ENCODE data around the gene CDH4.

CDH4 gene

DNA sequence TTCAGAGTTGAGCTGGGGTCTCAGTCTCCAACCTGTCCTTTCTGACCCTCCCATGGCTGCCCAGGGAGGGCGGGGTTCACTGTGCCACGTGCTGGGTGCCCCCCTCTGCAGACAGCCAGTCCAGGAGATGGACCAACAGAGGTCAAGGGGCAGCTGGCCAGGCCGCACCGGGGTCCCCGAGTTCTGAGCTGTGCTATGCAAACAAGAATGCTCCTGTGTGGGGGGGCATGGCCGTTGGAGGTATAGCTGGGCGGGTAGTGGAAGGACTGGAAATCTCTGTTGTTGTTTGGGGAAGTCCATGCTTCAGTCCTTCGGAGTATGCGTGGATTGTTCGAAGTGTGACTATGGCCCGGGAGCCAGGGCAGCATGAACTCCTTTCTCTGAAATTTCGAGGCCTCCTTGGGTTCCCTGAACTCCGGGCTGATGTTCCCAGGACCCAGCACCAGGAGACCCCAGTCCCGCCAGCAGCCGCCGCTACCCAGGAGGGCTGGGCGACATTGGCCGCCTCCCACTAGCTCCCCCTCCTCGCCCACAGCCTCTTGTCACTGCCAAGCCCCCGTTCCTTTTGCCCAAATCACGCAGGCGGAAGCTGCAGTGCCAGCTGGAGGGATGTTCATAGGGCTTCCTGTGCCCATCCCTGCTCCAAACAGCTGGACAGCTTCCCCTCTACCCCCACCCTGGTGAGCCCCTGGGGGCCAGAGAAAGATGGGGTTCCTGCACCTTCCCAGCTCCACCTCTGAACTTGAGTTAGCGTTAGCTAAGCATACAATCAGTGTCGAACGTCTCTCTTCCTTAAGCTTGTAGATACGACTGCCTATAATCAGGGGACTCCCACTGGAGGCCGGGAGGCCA is 687.0 kb downstream of the CDH4 start:
- TF ChIP-seq TAF1 (IDR thresholded peaks at IDR 0.05; ENCODE audit: borderline replicate concordance, insufficient read depth, low read length) (no peak), POLR2AphosphoS5 (IDR thresholded peaks at IDR 0.05; ENCODE audit: low read depth, low read length) (no peak), FOXP2 (optimal IDR thresholded peaks at IDR 0.05; ENCODE audit: borderline replicate concordance, extremely low read depth, extremely low read length, insufficient read depth) (no peak), SIN3A (IDR thresholded peaks at IDR 0.05; ENCODE audit: borderline replicate concordance, insufficient read depth, low read length) (no peak)
- TF ChIP-seq, protein P1, sequence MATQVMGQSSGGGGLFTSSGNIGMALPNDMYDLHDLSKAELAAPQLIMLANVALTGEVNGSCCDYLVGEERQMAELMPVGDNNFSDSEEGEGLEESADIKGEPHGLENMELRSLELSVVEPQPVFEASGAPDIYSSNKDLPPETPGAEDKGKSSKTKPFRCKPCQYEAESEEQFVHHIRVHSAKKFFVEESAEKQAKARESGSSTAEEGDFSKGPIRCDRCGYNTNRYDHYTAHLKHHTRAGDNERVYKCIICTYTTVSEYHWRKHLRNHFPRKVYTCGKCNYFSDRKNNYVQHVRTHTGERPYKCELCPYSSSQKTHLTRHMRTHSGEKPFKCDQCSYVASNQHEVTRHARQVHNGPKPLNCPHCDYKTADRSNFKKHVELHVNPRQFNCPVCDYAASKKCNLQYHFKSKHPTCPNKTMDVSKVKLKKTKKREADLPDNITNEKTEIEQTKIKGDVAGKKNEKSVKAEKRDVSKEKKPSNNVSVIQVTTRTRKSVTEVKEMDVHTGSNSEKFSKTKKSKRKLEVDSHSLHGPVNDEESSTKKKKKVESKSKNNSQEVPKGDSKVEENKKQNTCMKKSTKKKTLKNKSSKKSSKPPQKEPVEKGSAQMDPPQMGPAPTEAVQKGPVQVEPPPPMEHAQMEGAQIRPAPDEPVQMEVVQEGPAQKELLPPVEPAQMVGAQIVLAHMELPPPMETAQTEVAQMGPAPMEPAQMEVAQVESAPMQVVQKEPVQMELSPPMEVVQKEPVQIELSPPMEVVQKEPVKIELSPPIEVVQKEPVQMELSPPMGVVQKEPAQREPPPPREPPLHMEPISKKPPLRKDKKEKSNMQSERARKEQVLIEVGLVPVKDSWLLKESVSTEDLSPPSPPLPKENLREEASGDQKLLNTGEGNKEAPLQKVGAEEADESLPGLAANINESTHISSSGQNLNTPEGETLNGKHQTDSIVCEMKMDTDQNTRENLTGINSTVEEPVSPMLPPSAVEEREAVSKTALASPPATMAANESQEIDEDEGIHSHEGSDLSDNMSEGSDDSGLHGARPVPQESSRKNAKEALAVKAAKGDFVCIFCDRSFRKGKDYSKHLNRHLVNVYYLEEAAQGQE (IDR thresholded peaks at IDR 0.05; ENCODE audit: insufficient read depth in 1 of 2, low read depth in 2 of 2, low read length in 2 of 2), result no peak

DNA sequence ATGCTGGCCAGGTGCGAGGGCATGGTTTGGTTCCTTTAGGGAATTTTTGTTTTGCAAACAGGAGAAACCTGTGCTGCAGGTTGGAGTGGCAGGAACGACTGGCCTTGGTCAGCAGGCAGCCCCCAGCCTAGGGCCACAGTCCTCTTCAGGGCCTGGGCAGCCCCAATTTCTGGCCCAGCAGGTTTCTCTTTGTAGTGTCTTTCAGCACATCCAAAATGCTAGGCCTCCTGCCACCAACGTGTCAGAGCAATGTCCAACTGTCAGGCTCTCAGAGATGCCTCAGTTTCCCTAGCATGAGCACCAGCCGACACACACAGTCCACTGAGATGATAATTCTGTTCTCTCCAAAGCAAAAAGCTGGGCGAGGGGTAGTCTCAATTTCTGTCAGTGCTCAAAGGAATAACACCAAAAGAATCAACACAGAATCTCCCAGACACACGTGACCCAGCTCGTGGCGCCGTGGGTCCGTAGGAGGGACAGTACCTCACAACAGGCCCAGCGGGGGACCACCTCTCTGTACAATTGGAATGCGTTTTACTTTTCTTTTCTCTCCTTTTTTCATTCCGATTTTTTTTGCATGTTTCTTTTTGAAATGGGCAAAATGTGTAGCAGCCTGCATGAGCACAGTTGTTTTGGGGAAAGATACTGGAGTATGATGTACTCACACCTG is 687.8 kb downstream of the CDH4 start:
- TF ChIP-seq SIN3A (IDR thresholded peaks at IDR 0.05; ENCODE audit: borderline replicate concordance, insufficient read depth, low read length) (no peak), POLR2AphosphoS5 (IDR thresholded peaks at IDR 0.05; ENCODE audit: low read depth, low read length) (peak; percentile 31; the same call in 1 of the 2 replicates), TAF1 (IDR thresholded peaks at IDR 0.05; ENCODE audit: borderline replicate concordance, insufficient read depth, low read length) (no peak)

DNA sequence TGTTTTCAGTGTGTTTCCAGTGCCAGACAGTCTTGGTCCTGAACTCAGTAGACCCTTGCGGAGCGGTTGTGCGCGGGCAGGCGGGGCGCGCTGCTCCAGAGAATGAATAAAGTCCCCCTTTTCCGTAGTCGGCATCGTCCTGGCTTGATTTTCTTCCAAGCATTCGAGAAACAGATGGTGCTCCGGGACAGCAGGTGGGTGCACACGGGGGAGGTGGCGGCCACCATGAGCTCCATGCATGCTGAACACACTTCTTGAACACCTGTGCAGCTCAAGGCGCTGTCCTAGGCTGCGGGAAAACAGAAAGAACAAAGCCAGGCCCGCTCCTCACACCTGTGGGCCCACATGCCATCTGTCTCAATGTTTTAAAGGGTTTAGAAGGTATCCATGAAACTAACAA is 688.4 kb downstream of the CDH4 start:
- TF ChIP-seq POLR2AphosphoS5 (IDR thresholded peaks at IDR 0.05; ENCODE audit: low read depth, low read length), result no peak
- TF ChIP-seq SIN3A (IDR thresholded peaks at IDR 0.05; ENCODE audit: borderline replicate concordance, insufficient read depth, low read length), result no peak
- TF ChIP-seq FOXP2 (optimal IDR thresholded peaks at IDR 0.05; ENCODE audit: borderline replicate concordance, extremely low read depth, extremely low read length, insufficient read depth), result no peak
- TF ChIP-seq TAF1 (IDR thresholded peaks at IDR 0.05; ENCODE audit: borderline replicate concordance, insufficient read depth, low read length), result no peak
- TF ChIP-seq, protein P1 (IDR thresholded peaks at IDR 0.05; ENCODE audit: insufficient read depth in 1 of 2, low read depth in 2 of 2, low read length in 2 of 2), result no peak

DNA sequence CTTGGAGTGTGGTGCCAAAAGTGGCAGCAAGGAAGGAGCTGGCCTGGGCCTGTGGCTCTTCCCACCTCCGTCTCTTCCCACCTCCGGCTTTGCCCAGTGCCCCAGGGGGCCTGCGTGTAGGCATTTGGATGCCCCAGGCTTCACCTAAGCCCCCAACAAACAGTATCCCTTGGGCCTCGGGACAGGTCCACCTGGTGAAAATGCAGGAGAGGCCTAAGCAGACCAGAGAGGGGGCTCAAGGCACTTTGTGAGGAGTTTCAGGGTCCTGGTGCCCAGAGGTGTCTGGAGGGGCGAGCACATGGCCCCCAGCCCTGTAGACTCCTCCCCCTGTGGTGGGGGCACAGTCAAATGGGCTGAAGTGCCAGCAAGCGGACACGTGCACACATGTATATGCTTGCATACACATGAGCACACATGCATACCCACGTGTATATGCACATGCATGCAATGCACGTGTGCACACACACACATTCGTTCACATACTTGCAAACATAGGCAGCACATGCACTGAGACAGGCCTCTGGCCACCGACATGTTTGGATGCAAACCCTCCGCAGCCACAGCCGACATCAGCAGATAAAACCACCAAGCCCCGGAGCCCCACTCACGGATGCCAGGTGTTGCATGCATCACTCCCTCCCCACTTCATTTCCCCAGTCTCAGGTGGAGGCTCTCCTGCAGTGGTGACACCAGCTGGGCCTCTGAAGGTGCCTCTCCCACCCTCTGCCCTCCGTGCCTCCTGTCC is 689.1 kb downstream of the CDH4 start:
- TF ChIP-seq, protein P1 (IDR thresholded peaks at IDR 0.05; ENCODE audit: insufficient read depth in 1 of 2, low read depth in 2 of 2, low read length in 2 of 2), result no peak
- TF ChIP-seq POLR2AphosphoS5 (IDR thresholded peaks at IDR 0.05; ENCODE audit: low read depth, low read length) (0 out of 2 replicates have a peak, but pooled peaks have one; percentile 2), SIN3A (IDR thresholded peaks at IDR 0.05; ENCODE audit: borderline replicate concordance, insufficient read depth, low read length) (no peak), FOXP2 (optimal IDR thresholded peaks at IDR 0.05; ENCODE audit: borderline replicate concordance, extremely low read depth, extremely low read length, insufficient read depth) (no peak), TAF1 (IDR thresholded peaks at IDR 0.05; ENCODE audit: borderline replicate concordance, insufficient read depth, low read length) (no peak)

DNA sequence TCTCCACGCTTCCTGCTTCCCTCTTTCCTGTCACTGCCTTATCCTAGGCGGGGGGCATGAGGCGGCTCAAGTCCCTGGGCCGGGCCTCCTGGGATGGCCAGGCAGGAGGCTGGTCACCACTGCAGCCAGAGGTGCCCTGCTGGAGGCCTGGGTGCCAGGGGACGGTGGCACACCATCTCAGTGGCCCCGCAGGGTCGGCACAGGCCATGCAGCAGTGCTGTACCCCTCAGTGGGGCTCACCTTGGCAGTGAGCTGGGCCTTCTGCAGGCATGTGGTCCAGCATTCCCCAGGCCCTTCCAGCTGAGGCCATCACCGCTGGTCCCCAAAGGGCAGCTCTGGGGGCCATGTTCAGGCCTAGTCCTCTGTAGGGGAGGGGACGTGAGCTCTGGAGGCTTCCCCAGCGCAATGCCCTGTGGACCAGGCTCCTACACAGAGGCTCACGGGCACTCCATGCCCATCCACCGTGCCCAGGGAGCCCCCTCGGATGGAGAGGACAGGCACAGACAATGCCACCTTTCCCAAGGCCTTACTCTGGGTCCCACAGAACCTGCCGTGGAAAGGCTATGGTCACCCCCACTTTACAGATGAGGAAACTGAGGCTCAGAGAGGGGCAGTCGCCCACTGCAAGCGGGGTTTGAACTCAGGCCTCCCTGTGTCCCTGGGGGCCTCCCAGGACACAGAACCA is 689.8 kb downstream of the CDH4 start:
- TF ChIP-seq SIN3A (IDR thresholded peaks at IDR 0.05; ENCODE audit: borderline replicate concordance, insufficient read depth, low read length), result no peak

Measured in PFSK-1 (cell line).